ACC112 (cell line): ENCODE data around the gene ULBP1.
"Not testable (repeated sequence)": the region's sequence is repeated elsewhere in the genome, so short reads cannot be mapped to it uniquely, and the experiment has no call there.

Source experiments
- H2AFZ ChIP-seq: fragments of 200-600 bp; sonication (generic); one replicate; pipeline ENCODE4 v1.6.0; 2017; ENCODE audit warnings: antibody characterized with exemption, low read length; ENCODE audit not compliant: unreplicated experiment
- H3K27ac ChIP-seq: fragments of 200-600 bp; sonication (generic); 2 replicates; pipeline ENCODE4 v1.5.1; 2014; ENCODE audit warnings: low read depth, mild to moderate bottlenecking, antibody characterized with exemption, low read length, moderate library complexity
- H3K27me3 ChIP-seq: fragments of 200-600 bp; sonication (generic); 2 replicates; pipeline ENCODE4 v1.6.1; 2014; ENCODE audit warnings: mild to moderate bottlenecking, antibody characterized with exemption, low read length, moderate library complexity, mixed read lengths; ENCODE audit not compliant: insufficient read depth
- H3K36me3 ChIP-seq: fragments of 200-600 bp; sonication (generic); 2 replicates; pipeline ENCODE4 v1.6.1; 2016; ENCODE audit warnings: mild to moderate bottlenecking, antibody characterized with exemption, low read length, moderate library complexity, mixed read lengths; ENCODE audit not compliant: insufficient read depth
- H3K4me1 ChIP-seq: fragments of 200-600 bp; sonication (generic); one replicate; pipeline ENCODE4 v1.6.1; 2016; ENCODE audit warnings: low read length, mixed read lengths; ENCODE audit not compliant: insufficient read depth, unreplicated experiment, control insufficient read depth
- H3K4me3 ChIP-seq: fragments of 200-600 bp; sonication (generic); 2 replicates; pipeline ENCODE4 v1.5.1; 2014; ENCODE audit warnings: mild to moderate bottlenecking, low read depth, low read length
- H3K79me2 ChIP-seq: fragments of 200-600 bp; sonication (generic); one replicate; pipeline ENCODE4 v1.6.0; 2016; ENCODE audit warnings: low read length; ENCODE audit not compliant: control insufficient read depth, unreplicated experiment, insufficient read depth

Gene ULBP1

GRCh38 chr6:149942461-149942829 lies 21.3 kb upstream of the ULBP1 start:
- Histone ChIP-seq H3K79me2 (no peaks in the 10 kb centered on the region), H2AFZ (peak overlapping the region; percentile 88), H3K27ac (no peak overlapping the region), H3K36me3 (no peaks in the 10 kb centered on the region), H3K4me3 (peak overlapping the region; percentile 89), H3K27me3 (peaks cover 12% of the 10 kb centered on the region), H3K4me1 (peaks cover 8% of the 10 kb centered on the region)

GRCh38 chr6:149943321-149943720 lies 20.4 kb upstream of the ULBP1 start:
- H2AFZ ChIP-seq, H3K4me1 ChIP-seq, H3K79me2 ChIP-seq, H3K4me3 ChIP-seq, H3K27me3 ChIP-seq, H3K36me3 ChIP-seq, H3K27ac ChIP-seq: not testable (repeated sequence)

GRCh38 chr6:149945276-149945675 lies 18.5 kb upstream of the ULBP1 start:
- not testable (repeated sequence) for H3K4me1 ChIP-seq, H3K79me2 ChIP-seq, H3K27ac ChIP-seq, H3K36me3 ChIP-seq, H3K27me3 ChIP-seq, H3K4me3 ChIP-seq, H2AFZ ChIP-seq

- not testable (repeated sequence) for H3K4me3 ChIP-seq, H2AFZ ChIP-seq, H3K36me3 ChIP-seq, H3K27ac ChIP-seq, H3K4me1 ChIP-seq, H3K79me2 ChIP-seq
- peaks cover 13% of the 10 kb centered on the region for H3K27me3 ChIP-seq
Measured at GRCh38 chr6:149946631-149947030, 17.1 kb upstream of the ULBP1 start.

- H3K79me2 ChIP-seq, H3K4me3 ChIP-seq, H3K4me1 ChIP-seq, H3K27ac ChIP-seq, H3K36me3 ChIP-seq, H2AFZ ChIP-seq: not testable (repeated sequence)
- H3K27me3 ChIP-seq = peaks cover 22% of the 10 kb centered on the region
Measured at GRCh38 chr6:149947533-149947932, 16.2 kb upstream of the ULBP1 start.

GRCh38 chr6:149948011-149948410 lies 15.7 kb upstream of the ULBP1 start:
- H3K27ac ChIP-seq = no peak overlapping the region
- H3K27me3 ChIP-seq = peaks cover 27% of the 10 kb centered on the region
- no peak overlapping the region for H3K4me3 ChIP-seq
- H3K36me3 ChIP-seq = no peaks in the 10 kb centered on the region
- no peaks in the 10 kb centered on the region for H3K4me1 ChIP-seq
- H2AFZ ChIP-seq = no peak overlapping the region
- no peaks in the 10 kb centered on the region for H3K79me2 ChIP-seq

- no peaks in the 10 kb centered on the region for H3K4me1 ChIP-seq
- no peak overlapping the region for H2AFZ ChIP-seq
- peaks cover 33% of the 10 kb centered on the region for H3K27me3 ChIP-seq
- H3K79me2 ChIP-seq = no peaks in the 10 kb centered on the region
- no peak overlapping the region for H3K27ac ChIP-seq
- no peak overlapping the region for H3K4me3 ChIP-seq
- H3K36me3 ChIP-seq = no peaks in the 10 kb centered on the region
Measured at GRCh38 chr6:149948616-149949015, 15.1 kb upstream of the ULBP1 start.

- H3K4me1 ChIP-seq = no peaks in the 10 kb centered on the region
- no peak overlapping the region for H3K4me3 ChIP-seq
- no peaks in the 10 kb centered on the region for H3K36me3 ChIP-seq
- no peak overlapping the region for H2AFZ ChIP-seq
- H3K27ac ChIP-seq = no peak overlapping the region
- peaks cover 38% of the 10 kb centered on the region for H3K27me3 ChIP-seq
- H3K79me2 ChIP-seq = no peaks in the 10 kb centered on the region
Measured at GRCh38 chr6:149950423-149950822, 13.3 kb upstream of the ULBP1 start.

- Histone ChIP-seq H3K4me1 (no peaks in the 10 kb centered on the region), H3K27me3 (peaks cover 45% of the 10 kb centered on the region), H3K36me3 (no peaks in the 10 kb centered on the region), H3K79me2 (no peaks in the 10 kb centered on the region), H2AFZ (no peak overlapping the region), H3K27ac (no peak overlapping the region), H3K4me3 (no peak overlapping the region)
Measured at GRCh38 chr6:149951096-149951495, 12.6 kb upstream of the ULBP1 start.

- Histone ChIP-seq H2AFZ (no peak overlapping the region), H3K27ac (no peak overlapping the region), H3K4me1 (no peaks in the 10 kb centered on the region), H3K79me2 (no peaks in the 10 kb centered on the region), H3K4me3 (no peak overlapping the region), H3K36me3 (no peaks in the 10 kb centered on the region), H3K27me3 (peaks cover 48% of the 10 kb centered on the region)
Measured at GRCh38 chr6:149951626-149952025, 12.1 kb upstream of the ULBP1 start.

- H3K36me3 ChIP-seq, H3K27ac ChIP-seq, H3K4me1 ChIP-seq, H2AFZ ChIP-seq, H3K79me2 ChIP-seq: not testable (repeated sequence)
- Histone ChIP-seq H3K27me3 (peaks cover 56% of the 10 kb centered on the region), H3K4me3 (peak overlapping the region; percentile 16; the same call in 1 of the 2 replicates)
Measured at GRCh38 chr6:149953390-149953789, 10.4 kb upstream of the ULBP1 start.

- not testable (repeated sequence) for H3K36me3 ChIP-seq, H3K79me2 ChIP-seq, H3K27ac ChIP-seq, H2AFZ ChIP-seq, H3K4me1 ChIP-seq
- H3K4me3 ChIP-seq = peak overlapping the region; percentile 54
- H3K27me3 ChIP-seq = peaks cover 57% of the 10 kb centered on the region
Measured at GRCh38 chr6:149953934-149954327, 9.8 kb upstream of the ULBP1 start.
